MCF 10A (cell line): ENCODE measurements around the gene HPCAL1. TPM values are rescaled to one million over a fixed set of nuclear protein-coding genes. Genes with fewer than 3 reads are reported as not detected.
A peak's percentile ranks its signal among the peaks of the same experiment; 100 is the strongest.

Source experiments
- BruUV-seq: library from RNA; stranded (reverse); fragments of 400-500 nt; replicated peaks from 2 replicates; lab custom pipeline; 2021; lab: Mats Ljungman, UMichigan
- CTCF ChIA-PET: fragments of 300-600 bp; sonication (Branson Sonifier 250); formaldehyde crosslinking; extraction: SDS; loops from one replicate; lab custom pipeline; 2021; ENCODE audit warnings: antibody characterized with exemption, inconsistent platforms; lab: Yijun Ruan, JAX
- POLR2A ChIA-PET: fragments of 300-600, 350-650 bp; sonication (Branson Sonifier 250); formaldehyde crosslinking; extraction: SDS; loops from one replicate; lab custom pipeline; 2020; ENCODE audit warnings: antibody characterized with exemption, inconsistent platforms; lab: Yijun Ruan, JAX
- DNase-seq: peaks from one replicate; pipeline ENCODE4 v3.0.0-alpha.2; 2018; ENCODE audit not compliant: unreplicated experiment
- H3K27ac Mint-ChIP-seq: one replicate; pipeline ENCODE4 v1.8.0; 2022; ENCODE audit warnings: mild to moderate bottlenecking, low read depth, mixed read lengths; ENCODE audit not compliant: unreplicated experiment
- H3K27me3 Mint-ChIP-seq: one replicate; pipeline ENCODE4 v1.8.0; 2022; ENCODE audit warnings: mixed read lengths; ENCODE audit not compliant: insufficient read depth, unreplicated experiment
- H3K36me3 Mint-ChIP-seq: one replicate; pipeline ENCODE4 v1.8.0; 2022; ENCODE audit warnings: mild to moderate bottlenecking, moderate library complexity, mixed read lengths; ENCODE audit not compliant: insufficient read depth, unreplicated experiment
- H3K4me1 Mint-ChIP-seq: one replicate; pipeline ENCODE4 v1.8.0; 2022; ENCODE audit warnings: mixed read lengths; ENCODE audit not compliant: insufficient read depth, unreplicated experiment
- H3K4me3 Mint-ChIP-seq: one replicate; pipeline ENCODE4 v1.8.0; 2022; ENCODE audit warnings: mild to moderate bottlenecking, moderate library complexity, mixed read lengths; ENCODE audit not compliant: unreplicated experiment
- H3K9me3 Mint-ChIP-seq: one replicate; pipeline ENCODE4 v1.8.0; 2022; ENCODE audit warnings: mixed read lengths; ENCODE audit not compliant: unreplicated experiment
- CTCF ChIP-seq: fragments of 200-600 bp; IDR thresholded peaks from one replicate; pipeline ENCODE4 v1.8.0; 2022; ENCODE audit warnings: antibody characterized with exemption, mild to moderate bottlenecking; ENCODE audit not compliant: unreplicated experiment
- intact Hi-C: fragments of 100-400 bp; cut with micrococcal nuclease; formaldehyde crosslinking; loops from 2 replicates; pipeline ENCODE4 v1.14.1; 2022
- total RNA-seq: library from RNA; stranded (reverse); gene quantifications from 2 replicates; pipeline ENCODE4 v1.2.3, GENCODE V29; 2022

Gene HPCAL1
- total RNA-seq, 1 experiment from 2014 or later, result 144 TPM

DNA sequence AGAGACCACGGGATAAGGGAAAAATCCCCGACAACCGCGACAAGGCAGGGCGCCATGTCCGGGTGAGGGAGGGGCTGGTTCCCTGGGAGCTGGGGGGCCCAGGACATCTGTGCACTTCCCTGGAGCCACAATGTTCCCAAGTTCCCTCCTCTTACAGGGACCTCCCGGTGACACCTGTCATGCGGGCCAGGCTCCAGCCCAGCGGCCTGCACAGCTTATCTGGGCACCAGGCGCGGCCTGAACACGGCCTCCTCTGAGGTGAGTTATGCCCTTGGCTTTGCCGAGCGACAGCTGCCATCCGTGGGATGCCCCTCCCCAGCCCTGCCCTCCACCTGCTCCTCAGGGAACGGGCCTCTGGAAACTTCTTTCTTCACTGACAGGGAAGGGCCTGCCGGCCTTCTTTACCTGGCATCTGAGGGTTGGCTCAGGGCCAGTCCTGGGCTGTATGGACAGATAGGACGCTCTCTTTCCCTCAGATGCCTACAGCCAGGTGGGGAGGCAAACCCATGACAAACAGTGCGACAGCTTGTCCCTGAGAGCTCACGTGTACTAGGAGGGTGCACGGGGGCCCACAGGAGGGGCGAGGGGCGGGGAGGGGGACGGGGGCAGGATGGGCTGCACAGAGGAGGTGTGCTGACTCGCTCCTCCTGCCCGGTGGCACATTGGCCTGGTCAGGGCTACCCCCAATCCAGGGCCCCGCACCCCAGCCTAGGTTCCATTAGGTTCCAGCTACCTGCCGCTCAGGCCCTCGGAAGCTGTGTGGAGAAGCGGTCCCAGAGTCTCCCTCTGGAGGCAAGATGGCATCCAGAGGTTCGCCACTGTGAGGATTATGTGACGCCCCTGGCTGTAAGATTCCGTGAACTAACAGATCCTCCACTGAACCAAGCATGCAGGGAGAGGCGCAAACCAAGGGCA is 34.9 kb upstream of the HPCAL1 start:
- POLR2A ChIA-PET, result no interaction called here
- H3K27ac Mint-ChIP-seq, result no peak overlapping the region
- intact Hi-C loops, result no loop called here
- BruUV-seq, result no TSS peak
- no peak overlapping the region for H3K4me3 Mint-ChIP-seq
- no peak for TF ChIP-seq CTCF
- peaks cover 19% of the 10 kb centered on the region for H3K4me1 Mint-ChIP-seq
- DNase-seq, result no peak
- CTCF ChIA-PET, result interaction anchor here (0.6 to 1.2 kb wide), 2 partner anchors 10 to 141 kb away, joined by 4 read pairs; no protein-coding TSS in a partner anchor
- no peaks in the 10 kb centered on the region for H3K27me3 Mint-ChIP-seq
- no peaks in the 10 kb centered on the region for H3K9me3 Mint-ChIP-seq
- no peaks in the 10 kb centered on the region for H3K36me3 Mint-ChIP-seq

GRCh38 chr2:10269291-10269690 is 33.4 kb upstream of the HPCAL1 start:
- Mint-ChIP-seq H3K4me1 (peaks cover 19% of the 10 kb centered on the region), H3K36me3 (no peaks in the 10 kb centered on the region), H3K27me3 (no peaks in the 10 kb centered on the region), H3K4me3 (no peak overlapping the region), H3K9me3 (no peaks in the 10 kb centered on the region), H3K27ac (no peak overlapping the region)
- CTCF ChIA-PET, result interaction anchor here (0.6 to 0.7 kb wide), 2 partner anchors 32 to 33 kb away, joined by 3 read pairs; no protein-coding TSS in a partner anchor
- no peak for DNase-seq
- TF ChIP-seq CTCF, result no peak
- no TSS peak for BruUV-seq
- POLR2A ChIA-PET, result interaction anchor here (0.6 kb wide), 1 partner anchor 12 kb away, joined by 3 read pairs; no protein-coding TSS in a partner anchor
- intact Hi-C loops, result no loop called here

GRCh38 chr2:10269711-10270610 is 32.7 kb upstream of the HPCAL1 start:
- Mint-ChIP-seq H3K27ac (peak overlapping the region; percentile 54), H3K9me3 (no peaks in the 10 kb centered on the region), H3K4me1 (peaks cover 19% of the 10 kb centered on the region), H3K27me3 (no peaks in the 10 kb centered on the region), H3K36me3 (no peaks in the 10 kb centered on the region), H3K4me3 (no peak overlapping the region)
- no TSS peak for BruUV-seq
- POLR2A ChIA-PET, result interaction anchor here (0.6 to 0.9 kb wide), 3 partner anchors 11 to 149 kb away, joined by 3 read pairs; no protein-coding TSS in a partner anchor
- TF ChIP-seq CTCF, result no peak
- intact Hi-C loops, result loop anchor here (1.0 to 2.0 kb wide), 4 partner anchors 32 to 165 kb away; partner anchors contain the start of gene HPCAL1
- no peak for DNase-seq
- CTCF ChIA-PET, result interaction anchor here (0.6 to 1.0 kb wide), 5 partner anchors 34 to 1594 kb away, joined by 3 read pairs; no protein-coding TSS in a partner anchor
